Measurements from ENCODE around the gene U2AF2.
A peak's percentile ranks its signal among the peaks of the same experiment; 100 is the strongest.

The U2AF2 gene

GRCh38 chr19:55677572-55678028, 22.8 kb downstream of the U2AF2 start:
- no peak for DNase-seq

- no peak for DNase-seq
Measured at GRCh38 chr19:55678121-55678671, 23.4 kb downstream of the U2AF2 start.

GRCh38 chr19:55679343-55680257, 24.8 kb downstream of the U2AF2 start:
- peak; percentile 42 for DNase-seq

- DNase-seq: no peak
Measured at GRCh38 chr19:55680339-55681130, 25.7 kb downstream of the U2AF2 start.

GRCh38 chr19:55681131-55682092, 26.6 kb downstream of the U2AF2 start:
- no peak for DNase-seq

- DNase-seq: no peak
Measured at GRCh38 chr19:55683449-55684261, 28.8 kb downstream of the U2AF2 start.

GRCh38 chr19:55684946-55685681, 30.3 kb downstream of the U2AF2 start:
- DNase-seq: no peak

- no peak for DNase-seq
Measured at GRCh38 chr19:55685776-55686175, 30.9 kb downstream of the U2AF2 start.

GRCh38 chr19:55686311-55687050, 31.6 kb downstream of the U2AF2 start:
- DNase-seq: no peak

- no peak for DNase-seq
Measured at GRCh38 chr19:55687281-55688201, 32.7 kb downstream of the U2AF2 start.

- no peak for DNase-seq
Measured at GRCh38 chr19:55688422-55689218, 33.8 kb downstream of the U2AF2 start.

- no peak for DNase-seq
Measured at GRCh38 chr19:55689411-55690108, 34.7 kb downstream of the U2AF2 start.

GRCh38 chr19:55690109-55690768, 35.4 kb downstream of the U2AF2 start:
- DNase-seq: no peak

- DNase-seq: no peak
Measured at GRCh38 chr19:55690769-55691545, 36.1 kb downstream of the U2AF2 start.

GRCh38 chr19:55691561-55692481, 37.0 kb downstream of the U2AF2 start:
- DNase-seq: no peak

All from stimulated activated CD4-positive, alpha-beta T cell treated with anti-CD3 and anti-CD28 coated beads, Interleukin-15, amount 100 ng/mL, for 24 hours (primary cell).